Mucosa of descending colon (tissue), 3 donors: Measurements from ENCODE around the gene ARHGAP35. TPM values are rescaled to one million over a fixed set of nuclear protein-coding genes. Genes with fewer than 3 reads are reported as not detected.
A peak's percentile ranks its signal among the peaks of the same experiment; 100 is the strongest.

ENCODE experiments used
- ATAC-seq: fragments of 200-7000 bp; cut with Tn5 transposase; one replicate; pipeline ENCODE4 v1.9.1; 2020; ENCODE audit warnings: mild to moderate bottlenecking, moderate library complexity
- DNase-seq, 3 donors: peaks; one replicate each; pipeline ENCODE4 v3.0.0-alpha.2; 2020
- H3K36me3 ChIP-seq: fragments of 200-600 bp; one replicate; pipeline ENCODE4 v1.8.0; 2021; ENCODE audit warnings: low read depth, mild to moderate bottlenecking
- H3K4me1 ChIP-seq: fragments of 200-600 bp; one replicate; pipeline ENCODE4 v1.8.0; 2021; ENCODE audit warnings: low read depth, mild to moderate bottlenecking
- H3K4me3 ChIP-seq: fragments of 200-600 bp; one replicate; pipeline ENCODE4 v1.8.0; 2021; ENCODE audit warnings: mild to moderate bottlenecking
- H3K9me3 ChIP-seq: fragments of 200-600 bp; one replicate; pipeline ENCODE4 v1.8.0; 2021; ENCODE audit warnings: mild to moderate bottlenecking
- CTCF ChIP-seq: fragments of 200-600 bp; IDR thresholded peaks from one replicate; pipeline ENCODE4 v1.8.0; 2022; ENCODE audit warnings: antibody characterized with exemption, mild to moderate bottlenecking
- intact Hi-C, 2 donors: fragments of 100-400 bp; cut with DNase I in 1 of 2; cut with micrococcal nuclease in 1 of 2; formaldehyde crosslinking; loops; one replicate each; pipeline versions ENCODE4 v1.11.0 to v1.11.1; 2022; cut with DNase I, micrococcal nuclease
- long read RNA-seq, 2 donors: library from polyadenylated mRNA; unstranded; transcript quantifications; one replicate each; pipeline ENCODE4 v2.0.0, GENCODE V29; 2019 to 2021
- total RNA-seq, 3 donors: library from RNA; stranded (reverse); fragmentation: NEBNext Ultra II Directional in 2 of 3; extraction: Animal tissue kit (Norgen Biotek cat#: 25700) in 2 of 3; gene quantifications; one replicate each; pipeline versions ENCODE4 v1.2.1 to v1.2.4, GENCODE V29; 2021 to 2023
- donor health status: DM: no; HTN: no; CAD: no; lungs with moderate emphysema.
- donor health status: DM: no; HTN: no; CAD: no.
- donor health status: DM: no; HTN: yes; CAD: no.

ARHGAP35 gene
- 10 to 100 TPM; 56.5 to 85.3 (median 82.7) TPM for total RNA-seq
- long read RNA-seq, donor 1, full-length matches to known transcripts: 1 of 68 reads
- long read RNA-seq, donor 1, partial matches to known transcripts: 0 of 68 reads
- long read RNA-seq, donor 1, other reads (novel, unspliced or antisense): 67 of 68 reads
- long read RNA-seq, donor 2, partial matches to known transcripts: 1 of 8 reads
- long read RNA-seq, donor 2, other reads (novel, unspliced or antisense): 7 of 8 reads

DNA sequence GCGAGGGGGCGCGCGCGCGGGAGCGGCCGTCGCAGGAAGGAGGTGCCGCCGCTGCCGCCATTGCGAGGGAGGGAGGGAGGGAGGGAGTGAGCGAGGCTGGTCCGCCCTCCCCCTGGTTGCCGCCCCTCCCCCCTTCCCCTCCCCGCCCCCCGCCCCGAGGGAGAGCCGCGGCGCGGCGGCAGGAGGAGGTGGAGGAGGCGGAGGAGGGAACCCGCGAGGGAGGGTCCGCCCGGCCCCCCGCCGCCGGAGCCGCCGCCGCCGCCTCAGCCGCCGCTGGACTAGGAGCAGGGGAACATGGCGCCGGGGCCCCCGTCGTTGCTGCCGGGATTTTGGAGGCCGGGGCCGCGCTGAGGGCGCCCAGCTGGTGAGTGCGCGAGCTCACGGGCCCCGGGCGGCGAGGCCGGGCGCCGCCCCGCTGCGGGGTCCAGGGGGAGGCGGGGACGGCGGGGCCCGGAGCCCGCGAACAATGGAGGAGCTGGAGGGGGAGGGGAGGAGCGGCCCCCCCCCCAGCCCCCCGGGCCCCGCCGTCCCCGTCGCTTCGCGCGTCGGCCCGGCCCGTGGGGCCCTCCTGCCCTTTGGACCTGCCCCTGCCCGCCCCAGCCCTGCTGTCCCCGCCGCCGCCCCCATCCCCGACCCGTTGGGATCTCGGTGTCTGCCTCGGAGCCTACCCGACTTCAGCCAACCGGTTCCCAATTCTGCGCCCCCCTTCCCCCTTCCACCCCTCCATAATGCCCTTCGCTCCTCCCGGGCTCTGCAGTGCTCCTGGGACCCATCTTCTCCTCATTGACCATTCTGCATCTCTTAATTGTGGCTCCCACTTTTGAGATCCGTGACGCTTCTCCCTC is at the start of gene ARHGAP35:
Gene ARHGAP35, plus strand, starts transcription at position 152 of the 845 bp plus-strand sequence. CDS start 57,679 bp downstream, outside the sequence.
- DNase-seq: peak; percentile 47 to 73 (median 68)
- intact Hi-C loops: loop anchor here in 1 of 2 donors (10.0 kb wide), 1 partner anchor 84 kb away; no protein-coding TSS in a partner anchor
- Histone ChIP-seq H3K36me3 (no peaks in the 10 kb centered on the region), H3K4me1 (peaks cover 41% of the 10 kb centered on the region), H3K9me3 (no peaks in the 10 kb centered on the region), H3K4me3 (peak within 1 kb of the TSS; percentile 83)
- ATAC-seq: peak; percentile 74
- no peak for TF ChIP-seq CTCF

DNA sequence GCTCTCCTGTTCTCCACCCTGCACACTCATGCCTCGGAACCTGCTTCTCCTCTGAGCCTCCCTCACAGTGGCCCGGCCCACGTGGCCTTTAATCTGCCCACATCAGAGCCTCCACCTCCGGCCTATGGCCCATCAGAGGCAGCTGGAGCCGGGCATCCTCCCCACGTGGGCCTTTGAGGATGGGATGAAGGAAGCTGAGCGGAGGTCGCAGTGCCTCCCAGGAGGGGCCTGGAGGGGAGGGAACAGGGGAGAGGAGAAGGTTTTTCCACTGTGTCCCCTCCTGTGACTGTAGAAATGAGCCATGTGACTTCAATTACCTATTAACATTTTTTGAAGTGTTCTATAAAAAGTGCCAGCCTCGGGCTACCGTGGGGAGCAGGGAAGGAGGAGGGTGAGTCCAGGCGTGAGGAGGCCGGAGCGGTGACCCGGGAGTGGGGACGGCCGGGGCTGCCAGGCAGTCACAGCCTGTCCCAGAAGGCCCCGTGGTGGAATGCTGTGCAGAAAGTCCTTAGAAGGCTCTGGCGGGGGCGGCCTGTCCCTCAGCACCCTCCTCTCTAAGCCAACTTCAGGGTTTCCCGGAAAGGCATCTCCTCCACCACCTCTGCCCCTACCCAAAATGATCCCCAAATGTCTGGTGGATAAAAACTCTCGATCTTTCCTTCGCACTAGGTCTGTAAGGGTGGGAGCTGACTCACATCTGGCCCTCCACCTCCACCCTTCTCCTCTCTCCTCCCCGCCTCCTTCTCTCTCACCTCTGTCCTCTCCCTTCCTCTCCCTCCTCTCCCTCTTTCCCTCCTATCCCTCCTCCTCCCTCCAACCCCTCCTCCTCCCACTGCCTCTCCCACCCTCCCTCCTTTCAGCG is 47.6 kb upstream of the ARHGAP35 start:
- Histone ChIP-seq H3K9me3 (no peaks in the 10 kb centered on the region), H3K36me3 (no peaks in the 10 kb centered on the region), H3K4me1 (no peaks in the 10 kb centered on the region), H3K4me3 (no peak overlapping the region)
- TF ChIP-seq CTCF: no peak
- ATAC-seq (no peak), DNase-seq (no peak)
- intact Hi-C loops: no loop called here

DNA sequence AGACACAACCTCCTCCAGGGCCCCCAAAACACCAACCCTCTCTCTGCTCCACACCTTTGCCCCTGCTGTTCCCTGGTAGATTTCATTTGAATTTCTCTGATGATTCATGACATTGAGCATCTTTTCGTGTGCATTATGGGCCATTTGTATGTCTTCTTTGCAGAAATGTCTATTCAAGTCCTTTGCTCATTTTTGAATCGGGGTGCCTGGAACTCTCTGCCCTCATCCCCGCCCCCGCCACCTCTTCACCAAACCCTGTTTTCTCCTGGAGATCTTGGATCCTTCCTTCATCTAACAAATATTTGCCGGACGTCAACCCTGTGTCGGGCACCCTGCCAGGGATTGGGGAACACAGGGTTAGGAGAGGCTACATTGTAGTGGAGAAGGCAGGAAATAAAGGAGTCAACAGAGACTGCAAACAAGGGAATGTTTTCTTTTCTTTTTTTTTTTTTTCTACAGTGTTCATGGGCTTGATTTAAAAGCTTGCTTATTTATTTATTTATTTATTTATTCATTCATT is 46.9 kb upstream of the ARHGAP35 start:
- peak; percentile 54 for ATAC-seq
- intact Hi-C loops: no loop called here
- no peak for TF ChIP-seq CTCF
- Histone ChIP-seq H3K4me1 (no peaks in the 10 kb centered on the region), H3K4me3 (no peak overlapping the region), H3K36me3 (no peaks in the 10 kb centered on the region), H3K9me3 (no peaks in the 10 kb centered on the region)
- peak; percentile 56 to 75 (median 66) for DNase-seq

GRCh38 chr19:46815833-46816627 is 44.8 kb upstream of the ARHGAP35 start:
- ATAC-seq (no peak), DNase-seq (no peak)
- Histone ChIP-seq H3K4me1 (peaks cover 10% of the 10 kb centered on the region), H3K36me3 (no peaks in the 10 kb centered on the region), H3K4me3 (no peak overlapping the region), H3K9me3 (no peaks in the 10 kb centered on the region)
- TF ChIP-seq CTCF: no peak
- intact Hi-C loops: no loop called here
